Thyroid gland (tissue), 4 donors: Measurements from ENCODE around the gene KCNH6. TPM values are rescaled to one million over a fixed set of nuclear protein-coding genes. Genes with fewer than 3 reads are reported as not detected.

ENCODE experiments used
- DNase-seq, 2 donors: peaks; one replicate each; pipeline ENCODE4 v3.0.0-alpha.2; 2019
- H3K27ac ChIP-seq, 3 donors: fragments of 200-600 bp; sonication (generic); 1 replicate in 2 of 3; 2 replicates in 1 of 3; pipeline ENCODE4 v1.5.1; 2016 to 2019; ENCODE audit warnings: mild to moderate bottlenecking in 1 of 3, moderate library complexity in 1 of 3
- H3K27me3 ChIP-seq: fragments of 200-600 bp; sonication (generic); one replicate; pipeline ENCODE4 v1.5.1; 2019
- H3K36me3 ChIP-seq, 2 donors: fragments of 200-600 bp; sonication (generic); one replicate each; pipeline ENCODE4 v1.5.1; 2016 to 2019
- H3K4me1 ChIP-seq, 2 donors: fragments of 200-600 bp; sonication (generic); one replicate each; pipeline ENCODE4 v1.5.1; 2017 to 2019
- H3K4me3 ChIP-seq, 3 donors: fragments of 200-600 bp; sonication (generic); replicated peaks in 1 of 3; 1 replicate in 2 of 3; 2 replicates in 1 of 3; pipeline ENCODE4 v1.5.1; 2016; ENCODE audit warnings: mild to moderate bottlenecking in 1 of 3
- H3K9me3 ChIP-seq: fragments of 200-600 bp; sonication (generic); one replicate; pipeline ENCODE4 v1.5.1; 2017
- CTCF ChIP-seq, 6 experiments: fragments of 200-600 bp in 3 of 6; fragments of 450-650 bp in 3 of 6; sonication (generic) in 3 of 6; IDR thresholded peaks; one replicate each; pipeline ENCODE4 v1.5.1; 2016 to 2019; ENCODE audit warnings: antibody characterized with exemption in 6 of 6, mild to moderate bottlenecking in 2 of 6, inconsistent platforms in 1 of 6, moderate library complexity in 1 of 6
- POLR2A ChIP-seq, 2 donors: fragments of 450-650 bp; IDR thresholded peaks; one replicate each; pipeline ENCODE4 v1.6.1; 2017; ENCODE audit warnings: antibody characterized with exemption in 2 of 2, mild to moderate bottlenecking in 2 of 2, moderate library complexity in 1 of 2
- WGBS, 2 donors: methylation state at CpG; one replicate each; pipeline ENCODE4 v1.1.5; 2017; 5-methylcytosine and 5-hydroxymethylcytosine counted together
- intact Hi-C: fragments of 100-400 bp; cut with DNase I; formaldehyde crosslinking; loops from one replicate; pipeline ENCODE4 v1.15.1; 2023
- total RNA-seq, 4 donors: library from RNA; depleted of rRNA; stranded (reverse); fragments of >200 nt; gene quantifications; one replicate each; pipeline ENCODE4 v1.2.3, GENCODE V29; 2016

Gene KCNH6
- total RNA-seq, 4 donors from 2014 or later, result 0.67 TPM; not detected in 3

- no peak for TF ChIP-seq CTCF (IDR thresholded peaks at IDR 0.05)
- TF ChIP-seq POLR2A (IDR thresholded peaks at IDR 0.05), result no peak
- no peaks in the 10 kb centered on the region for H3K4me1 ChIP-seq
- no peak overlapping the region for H3K4me3 ChIP-seq
- no peaks in the 10 kb centered on the region for H3K9me3 ChIP-seq
- no peaks in the 10 kb centered on the region for H3K27me3 ChIP-seq
- intact Hi-C loops, result no loop called here
- H3K27ac ChIP-seq, result no peak overlapping the region
- no peak for DNase-seq
- H3K36me3 ChIP-seq, result no peaks in the 10 kb centered on the region
Observed at GRCh38 chr17:63543822-63544420, 20.8 kb downstream of the KCNH6 start.

- H3K36me3 ChIP-seq, result no peaks in the 10 kb centered on the region
- TF ChIP-seq CTCF (IDR thresholded peaks at IDR 0.05), result no peak
- no peak for TF ChIP-seq POLR2A (IDR thresholded peaks at IDR 0.05)
- intact Hi-C loops, result no loop called here
- no peak overlapping the region for H3K4me3 ChIP-seq
- no peaks in the 10 kb centered on the region for H3K9me3 ChIP-seq
- H3K4me1 ChIP-seq, result peaks cover 6 to 7% of the 10 kb centered on the region in 2 donors
- H3K27me3 ChIP-seq, result no peaks in the 10 kb centered on the region
- 86 to 91% methylated on average over 7 to 11 of the region's 13 CpGs for WGBS, 2 donors
- DNase-seq, result no peak
- H3K27ac ChIP-seq, result no peak overlapping the region
Observed at GRCh38 chr17:63544467-63545301, 21.5 kb downstream of the KCNH6 start.

GRCh38 chr17:63546308-63547082 lies 23.3 kb downstream of the KCNH6 start:
- Histone ChIP-seq H3K4me3 (no peak overlapping the region), H3K27me3 (no peaks in the 10 kb centered on the region), H3K27ac (no peak overlapping the region), H3K4me1 (peaks cover 8 to 11% of the 10 kb centered on the region in 2 donors), H3K9me3 (no peaks in the 10 kb centered on the region), H3K36me3 (no peaks in the 10 kb centered on the region)
- TF ChIP-seq CTCF (IDR thresholded peaks at IDR 0.05) (no peak), POLR2A (IDR thresholded peaks at IDR 0.05) (no peak)
- 74 to 90% methylated on average over 4 to 9 of the region's 9 CpGs for WGBS, 2 donors
- intact Hi-C loops, result no loop called here
- DNase-seq, result no peak

- Histone ChIP-seq H3K4me1 (peaks cover 11 to 15% of the 10 kb centered on the region in 2 donors), H3K27ac (no peak overlapping the region), H3K36me3 (no peaks in the 10 kb centered on the region), H3K9me3 (no peaks in the 10 kb centered on the region), H3K4me3 (no peak overlapping the region), H3K27me3 (no peaks in the 10 kb centered on the region)
- no peak for TF ChIP-seq POLR2A (IDR thresholded peaks at IDR 0.05)
- no peak for TF ChIP-seq CTCF (IDR thresholded peaks at IDR 0.05)
- intact Hi-C loops, result no loop called here
- 73 to 77% methylated on average over 5 of the region's 5 CpGs for WGBS, 2 donors
- no peak for DNase-seq
Observed at GRCh38 chr17:63547083-63547523, 23.9 kb downstream of the KCNH6 start.
